B cell (primary cell): ENCODE measurements around the gene CCDC180. TPM values are rescaled to one million over a fixed set of nuclear protein-coding genes. Genes with fewer than 3 reads are reported as not detected.

Experiments used
- ATAC-seq: fragments of 200-7000 bp; cut with Tn5 transposase; one replicate; pipeline ENCODE4 v1.10.0; 2021; ENCODE audit warnings: low read depth, mild to moderate bottlenecking, moderate number of reproducible peaks, moderate library complexity
- CTCF ChIA-PET: fragments of 350-600 bp; sonication (Branson Sonifier 250); formaldehyde crosslinking; loops from one replicate; lab custom pipeline; 2021; ENCODE audit warnings: antibody characterized with exemption, inconsistent platforms; lab: Charles Lee
- POLR2A ChIA-PET: fragments of 350-600 bp; sonication (Branson Sonifier 250); formaldehyde crosslinking; loops from one replicate; lab custom pipeline; 2021; ENCODE audit warnings: antibody characterized with exemption; lab: Charles Lee
- DNase-seq: peaks from one replicate; pipeline ENCODE4 v3.0.0; 2013
- H2AFZ ChIP-seq: 2 replicates; pipeline ENCODE4 v1.6.1; 2012; ENCODE audit warnings: mild to moderate bottlenecking, low read depth, low read length; ENCODE audit not compliant: insufficient read depth, poor library complexity, severe bottlenecking
- H3K27ac ChIP-seq, 2 donors: 1 replicate in 1 of 2; 2 replicates in 1 of 2; pipeline ENCODE4 v1.5.1; 2012 to 2013; ENCODE audit warnings: low read length in 2 of 2, mild to moderate bottlenecking in 2 of 2, moderate library complexity in 1 of 2
- H3K27me3 ChIP-seq, 4 experiments: fragments of 200-600 bp in 1 of 4; sonication (generic) in 1 of 4; replicated peaks in 1 of 4; 1 replicate in 2 of 4; 2 replicates in 2 of 4; pipeline versions ENCODE4 v1.6.1 to v1.7.0; 2013 to 2016; ENCODE audit warnings: low read length in 3 of 4, mild to moderate bottlenecking in 2 of 4, mixed read lengths in 1 of 4, moderate library complexity in 1 of 4; ENCODE audit not compliant: insufficient read depth in 4 of 4, control insufficient read depth in 3 of 4; ENCODE audit errors: control extremely low read depth in 1 of 4
- H3K36me3 ChIP-seq, 2 experiments: replicated peaks in 1 of 2; 1 replicate in 1 of 2; 2 replicates in 1 of 2; pipeline versions ENCODE4 v1.6.1 to v1.7.1; 2013; ENCODE audit warnings: low read length in 1 of 2; ENCODE audit not compliant: insufficient read depth in 2 of 2, control insufficient read depth in 1 of 2; ENCODE audit errors: control extremely low read depth in 1 of 2, extremely low read depth in 1 of 2
- H3K4me1 ChIP-seq, 2 donors: fragments of 200-600 bp in 1 of 2; sonication (generic) in 1 of 2; 1 replicate in 1 of 2; 2 replicates in 1 of 2; pipeline versions ENCODE4 v1.5.1 to v1.6.1; 2013 to 2017; ENCODE audit warnings: low read length in 2 of 2; ENCODE audit not compliant: control insufficient read depth in 2 of 2, insufficient read depth in 2 of 2
- H3K4me2 ChIP-seq: replicated peaks from 2 replicates; pipeline ENCODE3; 2012; ENCODE audit warnings: mild to moderate bottlenecking, low read depth, low read length; ENCODE audit not compliant: poor library complexity, severe bottlenecking
- H3K4me3 ChIP-seq, 5 experiments: fragments of 200-600 bp in 1 of 5; sonication (generic) in 1 of 5; 1 replicate in 3 of 5; 2 replicates in 2 of 5; pipeline versions ENCODE4 v1.5.1 to v1.7.0; 2011 to 2016; ENCODE audit warnings: low read length in 4 of 5, mild to moderate bottlenecking in 4 of 5, low read depth in 2 of 5, control low read depth in 1 of 5, moderate library complexity in 1 of 5; ENCODE audit not compliant: insufficient read depth in 1 of 5; ENCODE audit errors: control extremely low read depth in 1 of 5, extremely low read depth in 1 of 5
- H3K79me2 ChIP-seq: fragments of 200-600 bp; sonication (generic); one replicate; pipeline ENCODE4 v1.6.0; 2016; ENCODE audit warnings: low read length; ENCODE audit not compliant: control insufficient read depth, insufficient read depth
- H3K9ac ChIP-seq: fragments of 200-600 bp; sonication (generic); 2 replicates; pipeline ENCODE4 v1.6.1; 2017; ENCODE audit warnings: mild to moderate bottlenecking, low read length, moderate library complexity
- H3K9me3 ChIP-seq, 3 donors: one replicate each; pipeline versions ENCODE4 v1.6.1 to v1.7.1; 2013; ENCODE audit warnings: low read length in 2 of 3; ENCODE audit not compliant: control insufficient read depth in 2 of 3, insufficient read depth in 1 of 3; ENCODE audit errors: control extremely low read depth in 1 of 3
- H4K20me1 ChIP-seq: 2 replicates; pipeline ENCODE4 v1.6.0; 2012; ENCODE audit warnings: mild to moderate bottlenecking, low read length; ENCODE audit not compliant: insufficient read depth, control insufficient read depth, poor library complexity, severe bottlenecking
- H3K27ac Mint-ChIP-seq: one replicate; pipeline ENCODE4 v1.8.0; 2021; ENCODE audit warnings: mixed read lengths
- H3K27me3 Mint-ChIP-seq: one replicate; pipeline ENCODE4 v1.8.0; 2021; ENCODE audit warnings: mixed read lengths
- H3K4me1 Mint-ChIP-seq: one replicate; pipeline ENCODE4 v1.8.0; 2021; ENCODE audit warnings: mixed read lengths
- H3K4me3 Mint-ChIP-seq: one replicate; pipeline ENCODE4 v1.8.0; 2021; ENCODE audit warnings: mixed read lengths
- H3K9me3 Mint-ChIP-seq: one replicate; pipeline ENCODE4 v1.8.0; 2022; ENCODE audit warnings: mixed read lengths; ENCODE audit not compliant: insufficient read depth
- EZH2 ChIP-seq: IDR thresholded peaks from 2 replicates; pipeline ENCODE4 v1.6.1; 2012; ENCODE audit warnings: borderline replicate concordance, low read depth, mild to moderate bottlenecking, moderate library complexity, low read length; ENCODE audit not compliant: insufficient read depth, poor library complexity, severe bottlenecking
- WGBS: methylation state at CpG from one replicate; pipeline ENCODE4 v1.1.5; 2013; ENCODE audit warnings: missing lambda C conversion rate; ENCODE audit not compliant: insufficient coverage; 5-methylcytosine and 5-hydroxymethylcytosine counted together
- intact Hi-C: fragments of 100-400 bp; cut with micrococcal nuclease; formaldehyde crosslinking; loops from one replicate; pipeline ENCODE4 v1.10.0; 2022
- polyA plus RNA-seq: library from polyadenylated mRNA; depleted of rRNA; stranded (reverse); fragments of >200 nt; gene quantifications from 2 replicates; pipeline ENCODE4 v1.2.3, GENCODE V29; 2012
- total RNA-seq, 2 donors: library from RNA; stranded (reverse); fragments of 120-200 nt in 1 of 2; gene quantifications; 1 replicate in 1 of 2; 2 replicates in 1 of 2; pipeline versions ENCODE4 v1.2.3 to v1.2.4, GENCODE V29; 2013 to 2022
- TF ChIP-seq, protein P1 (sequence below): fragments of 200-600 bp; IDR thresholded peaks from one replicate; pipeline ENCODE4 v1.8.0; 2022; ENCODE audit warnings: antibody characterized with exemption, mild to moderate bottlenecking

The CCDC180 gene
- total and polyA plus RNA-seq, 2 donors (not counting 1 experiment from before 2014, with no cell fraction given): 4.4 to 7.1 TPM

DNA sequence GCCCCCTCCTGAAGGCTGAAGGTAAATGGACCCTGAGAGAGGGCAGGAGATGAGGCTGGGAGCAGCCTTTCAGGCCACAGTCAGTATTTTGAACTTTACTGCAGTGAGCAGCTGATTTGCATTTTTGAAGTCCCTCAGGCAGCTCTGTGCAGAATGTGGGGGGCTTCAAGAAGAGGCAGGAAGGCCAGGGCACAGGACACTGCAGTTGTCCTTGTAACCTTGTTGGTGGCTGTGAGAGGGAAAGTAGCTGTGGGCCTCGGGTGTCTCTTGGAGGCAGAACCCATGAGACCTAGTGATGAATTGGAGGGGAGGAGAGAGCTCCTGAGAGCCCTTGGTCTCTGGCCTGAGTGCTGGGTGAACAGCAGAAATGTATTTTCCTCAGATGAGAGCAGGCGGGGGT lies 2.6 kb downstream of the CCDC180 start:
- ATAC-seq (no peak), DNase-seq (no peak)
- Histone ChIP-seq H3K27ac (no peak overlapping the region), H3K79me2 (no peaks in the 10 kb centered on the region), H3K36me3 (peaks cover 0 to 21% of the 10 kb centered on the region in 2 experiments), H3K9ac (no peak overlapping the region), H3K4me1 (no peaks in the 10 kb centered on the region), H3K9me3 (peaks cover 0 to 7% (median 0%) of the 10 kb centered on the region in 3 donors), H3K4me2 (no peak overlapping the region), H4K20me1 (no peaks in the 10 kb centered on the region), H3K4me3 (no peak overlapping the region), H2AFZ (no peak overlapping the region), H3K27me3 (no peaks in the 10 kb centered on the region)
- no peak overlapping the region for H3K4me3 Mint-ChIP-seq
- no peak overlapping the region for H3K27ac Mint-ChIP-seq
- ChIA-PET POLR2A (no interaction called here), CTCF (no interaction called here)
- 100% methylated on average over 2 of the region's 2 CpGs for WGBS
- peaks cover 5% of the 10 kb centered on the region for H3K27me3 Mint-ChIP-seq
- intact Hi-C loops: no loop called here
- H3K4me1 Mint-ChIP-seq: no peaks in the 10 kb centered on the region
- H3K9me3 Mint-ChIP-seq: no peaks in the 10 kb centered on the region
- TF ChIP-seq EZH2: no peak
- TF ChIP-seq, protein P1, sequence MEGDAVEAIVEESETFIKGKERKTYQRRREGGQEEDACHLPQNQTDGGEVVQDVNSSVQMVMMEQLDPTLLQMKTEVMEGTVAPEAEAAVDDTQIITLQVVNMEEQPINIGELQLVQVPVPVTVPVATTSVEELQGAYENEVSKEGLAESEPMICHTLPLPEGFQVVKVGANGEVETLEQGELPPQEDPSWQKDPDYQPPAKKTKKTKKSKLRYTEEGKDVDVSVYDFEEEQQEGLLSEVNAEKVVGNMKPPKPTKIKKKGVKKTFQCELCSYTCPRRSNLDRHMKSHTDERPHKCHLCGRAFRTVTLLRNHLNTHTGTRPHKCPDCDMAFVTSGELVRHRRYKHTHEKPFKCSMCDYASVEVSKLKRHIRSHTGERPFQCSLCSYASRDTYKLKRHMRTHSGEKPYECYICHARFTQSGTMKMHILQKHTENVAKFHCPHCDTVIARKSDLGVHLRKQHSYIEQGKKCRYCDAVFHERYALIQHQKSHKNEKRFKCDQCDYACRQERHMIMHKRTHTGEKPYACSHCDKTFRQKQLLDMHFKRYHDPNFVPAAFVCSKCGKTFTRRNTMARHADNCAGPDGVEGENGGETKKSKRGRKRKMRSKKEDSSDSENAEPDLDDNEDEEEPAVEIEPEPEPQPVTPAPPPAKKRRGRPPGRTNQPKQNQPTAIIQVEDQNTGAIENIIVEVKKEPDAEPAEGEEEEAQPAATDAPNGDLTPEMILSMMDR: no peak

- Histone ChIP-seq H3K79me2 (no peaks in the 10 kb centered on the region), H3K9me3 (peaks cover 0 to 7% (median 0%) of the 10 kb centered on the region in 3 donors), H3K4me1 (no peaks in the 10 kb centered on the region), H4K20me1 (no peaks in the 10 kb centered on the region), H3K4me3 (no peak overlapping the region), H2AFZ (no peak overlapping the region), H3K27ac (no peak overlapping the region), H3K9ac (no peak overlapping the region), H3K4me2 (no peak overlapping the region), H3K27me3 (no peaks in the 10 kb centered on the region), H3K36me3 (peaks cover 0 to 21% of the 10 kb centered on the region in 2 experiments)
- intact Hi-C loops: no loop called here
- H3K4me1 Mint-ChIP-seq: no peaks in the 10 kb centered on the region
- TF ChIP-seq EZH2: no peak
- TF ChIP-seq, protein P1: no peak
- H3K27me3 Mint-ChIP-seq: peaks cover under 1% of the 10 kb centered on the region
- H3K27ac Mint-ChIP-seq: no peak overlapping the region
- no peaks in the 10 kb centered on the region for H3K9me3 Mint-ChIP-seq
- DNase-seq: no peak
- no peak overlapping the region for H3K4me3 Mint-ChIP-seq
- 94% methylated on average over 2 of the region's 2 CpGs for WGBS
- no peak for ATAC-seq
- ChIA-PET POLR2A (no interaction called here), CTCF (no interaction called here)
These were observed 3.4 kb downstream of the CCDC180 start for GRCh38 chr9:97310896-97311295.
